Endothelial cell (in vitro differentiated cells): Measurements from ENCODE around the gene SPATA32. TPM values are rescaled to one million over a fixed set of nuclear protein-coding genes. Genes with fewer than 3 reads are reported as not detected.
"Not testable (repeated sequence)": the region's sequence is repeated elsewhere in the genome, so short reads cannot be mapped to it uniquely, and the experiment has no call there.

ENCODE experiments used
- DNase-seq: peaks from one replicate; pipeline ENCODE4 v3.0.0; 2021; ENCODE audit warnings: low spot score
- H3K27ac Mint-ChIP-seq: one replicate; pipeline ENCODE4 v1.8.0; 2021; ENCODE audit warnings: mixed read lengths, inconsistent platforms; ENCODE audit not compliant: unreplicated experiment
- H3K27me3 Mint-ChIP-seq: one replicate; pipeline ENCODE4 v1.8.0; 2021; ENCODE audit warnings: mild to moderate bottlenecking, moderate library complexity, mixed read lengths, inconsistent platforms; ENCODE audit not compliant: unreplicated experiment
- H3K36me3 Mint-ChIP-seq: one replicate; pipeline ENCODE4 v1.8.0; 2021; ENCODE audit warnings: mild to moderate bottlenecking, low read depth, mixed read lengths, inconsistent platforms; ENCODE audit not compliant: unreplicated experiment
- H3K4me1 Mint-ChIP-seq: one replicate; pipeline ENCODE4 v1.8.0; 2021; ENCODE audit warnings: mild to moderate bottlenecking, mixed read lengths, inconsistent platforms; ENCODE audit not compliant: unreplicated experiment
- H3K4me3 Mint-ChIP-seq: one replicate; pipeline ENCODE4 v1.8.0; 2021; ENCODE audit warnings: mild to moderate bottlenecking, mixed read lengths, inconsistent platforms; ENCODE audit not compliant: unreplicated experiment
- H3K9me3 Mint-ChIP-seq: one replicate; pipeline ENCODE4 v1.8.0; 2021; ENCODE audit warnings: mixed read lengths, inconsistent platforms; ENCODE audit not compliant: unreplicated experiment
- CTCF ChIP-seq: fragments of 200-600 bp; sonication (generic); IDR thresholded peaks from one replicate; pipeline ENCODE4 v1.5.0; 2021; ENCODE audit warnings: antibody characterized with exemption; ENCODE audit not compliant: unreplicated experiment
- total RNA-seq: library from RNA; stranded (reverse); fragmentation: NEBNext Ultra II Directional; extraction: Animal tissue kit (Norgen Biotek cat#: 25700); gene quantifications from one replicate; pipeline ENCODE4 v1.2.1, GENCODE V29; 2021; ENCODE audit not compliant: unreplicated experiment

SPATA32 gene
- total RNA-seq, 1 donor from 2014 or later = not detected

GRCh38 chr17:45305530-45306087, 43.7 kb upstream of the SPATA32 start:
- Mint-ChIP-seq H3K4me3 (no peak overlapping the region), H3K27ac (no peak overlapping the region), H3K36me3 (peaks cover 4% of the 10 kb centered on the region), H3K27me3 (peaks cover 4% of the 10 kb centered on the region), H3K4me1 (peaks cover under 1% of the 10 kb centered on the region), H3K9me3 (no peaks in the 10 kb centered on the region)
- DNase-seq = no peak
- TF ChIP-seq CTCF = no peak

- no peaks in the 10 kb centered on the region for H3K9me3 Mint-ChIP-seq
- H3K27me3 Mint-ChIP-seq = peaks cover 1% of the 10 kb centered on the region
- no peak overlapping the region for H3K4me3 Mint-ChIP-seq
- no peak for DNase-seq
- H3K27ac Mint-ChIP-seq = no peak overlapping the region
- TF ChIP-seq CTCF = no peak
- H3K36me3 Mint-ChIP-seq = no peaks in the 10 kb centered on the region
- peaks cover 6% of the 10 kb centered on the region for H3K4me1 Mint-ChIP-seq
These were observed 40.8 kb upstream of the SPATA32 start for GRCh38 chr17:45302649-45303173.

GRCh38 chr17:45302220-45302619, 40.3 kb upstream of the SPATA32 start:
- not testable (repeated sequence) for H3K27ac Mint-ChIP-seq, H3K36me3 Mint-ChIP-seq, H3K4me3 Mint-ChIP-seq, H3K27me3 Mint-ChIP-seq, H3K9me3 Mint-ChIP-seq, H3K4me1 Mint-ChIP-seq, DNase-seq

GRCh38 chr17:45301674-45302073, 39.8 kb upstream of the SPATA32 start:
- H3K36me3 Mint-ChIP-seq = no peaks in the 10 kb centered on the region
- H3K9me3 Mint-ChIP-seq = no peaks in the 10 kb centered on the region
- peaks cover 6% of the 10 kb centered on the region for H3K4me1 Mint-ChIP-seq
- no peak for TF ChIP-seq CTCF
- H3K27me3 Mint-ChIP-seq = peaks cover 1% of the 10 kb centered on the region
- no peak overlapping the region for H3K4me3 Mint-ChIP-seq
- DNase-seq = no peak
- H3K27ac Mint-ChIP-seq = no peak overlapping the region

- no peak for DNase-seq
- Mint-ChIP-seq H3K27me3 (peaks cover 1% of the 10 kb centered on the region), H3K36me3 (no peaks in the 10 kb centered on the region), H3K9me3 (no peaks in the 10 kb centered on the region), H3K4me1 (peaks cover 6% of the 10 kb centered on the region), H3K4me3 (no peak overlapping the region), H3K27ac (no peak overlapping the region)
- no peak for TF ChIP-seq CTCF
These were observed 38.3 kb upstream of the SPATA32 start for GRCh38 chr17:45300060-45300751.
